Endothelial cell of umbilical vein (primary cell): ENCODE measurements around the gene SMIM38. TPM values are rescaled to one million over a fixed set of nuclear protein-coding genes. Genes with fewer than 3 reads are reported as not detected.
A peak's percentile ranks its signal among the peaks of the same experiment; 100 is the strongest.

Source experiments
- BruUV-seq: library from RNA; stranded (reverse); fragments of 400-500 nt; replicated peaks from 2 replicates; lab custom pipeline; 2021; lab: Mats Ljungman, UMichigan
- CTCF ChIA-PET: fragments of 300-600, 350-600 bp; sonication (Branson Sonifier 250); formaldehyde crosslinking; loops from one replicate; lab custom pipeline; 2021; ENCODE audit warnings: antibody characterized with exemption, inconsistent platforms; lab: Charles Lee
- POLR2A ChIA-PET: fragments of 300-600, 350-600 bp; sonication (Branson Sonifier 250); formaldehyde crosslinking; loops from one replicate; lab custom pipeline; 2021; ENCODE audit warnings: antibody characterized with exemption, inconsistent platforms; lab: Charles Lee
- DNase-seq: peaks from one replicate; pipeline ENCODE4 v3.0.0-alpha.2; 2011; ENCODE audit warnings: low read depth, low spot score
- FAIRE-seq: peaks from 2 replicates; lab custom pipeline; 2011; peaks lifted over from hg19 to GRCh38; lab: Jason Lieb, UNC
- H2AFZ ChIP-seq: 2 replicates; pipeline ENCODE4 v1.6.0; 2012; ENCODE audit warnings: low read depth, low read length, control low read depth, inconsistent platforms
- H3K27ac ChIP-seq: 2 replicates; pipeline ENCODE4 v1.5.1; 2011; ENCODE audit warnings: low read depth, mild to moderate bottlenecking, control low read depth, low read length, moderate library complexity; ENCODE audit not compliant: insufficient read depth
- H3K27me3 ChIP-seq, 2 experiments: 2 replicates each; pipeline versions ENCODE4 v1.6.0 to v1.6.1; 2011; ENCODE audit warnings: low read length in 2 of 2, mixed read lengths in 1 of 2; ENCODE audit not compliant: control insufficient read depth in 2 of 2, insufficient read depth in 2 of 2
- H3K36me3 ChIP-seq, 2 experiments: 2 replicates in 1 of 2; 3 replicates in 1 of 2; pipeline ENCODE4 v1.5.1; 2011; ENCODE audit warnings: low read length in 2 of 2, mild to moderate bottlenecking in 1 of 2, moderate library complexity in 1 of 2; ENCODE audit not compliant: control insufficient read depth in 2 of 2, insufficient read depth in 2 of 2; ENCODE audit errors: extremely low read depth in 1 of 2
- H3K4me1 ChIP-seq: 3 replicates; pipeline ENCODE4 v1.5.1; 2011; ENCODE audit warnings: mild to moderate bottlenecking, low read length; ENCODE audit not compliant: control insufficient read depth, insufficient read depth; ENCODE audit errors: extremely low read depth
- H3K4me2 ChIP-seq: 2 replicates; pipeline ENCODE4 v1.6.1; 2011; ENCODE audit warnings: low read length, control low read depth, mixed read lengths; ENCODE audit not compliant: insufficient read depth
- H3K4me3 ChIP-seq, 3 experiments: fragments of 200-600 bp in 1 of 3; sonication (generic), shearing (Covaris generic) in 1 of 3; replicated peaks in 1 of 3; 2 replicates each; pipeline ENCODE4 v1.5.1; 2011 to 2016; ENCODE audit warnings: control low read depth in 3 of 3, low read length in 3 of 3, mild to moderate bottlenecking in 2 of 3, inconsistent platforms in 1 of 3, low read depth in 1 of 3, moderate library complexity in 1 of 3; ENCODE audit not compliant: insufficient read depth in 1 of 3
- H3K79me2 ChIP-seq: 2 replicates; pipeline ENCODE4 v1.6.0; 2012; ENCODE audit warnings: low read length, inconsistent platforms; ENCODE audit not compliant: control insufficient read depth, insufficient read depth
- H3K9ac ChIP-seq: replicated peaks from 2 replicates; pipeline ENCODE3; 2011; ENCODE audit warnings: low read length, control low read depth; ENCODE audit not compliant: insufficient read depth; ENCODE audit errors: extremely low read depth
- H3K9me1 ChIP-seq: replicated peaks from 3 replicates; pipeline ENCODE4 v1.6.0; 2011; ENCODE audit warnings: mild to moderate bottlenecking, low read length; ENCODE audit not compliant: control insufficient read depth, insufficient read depth; ENCODE audit errors: extremely low read depth
- H3K9me3 ChIP-seq: replicated peaks from 2 replicates; pipeline ENCODE4 v1.5.1; 2012; ENCODE audit warnings: low read length, inconsistent platforms; ENCODE audit not compliant: control insufficient read depth, insufficient read depth
- H4K20me1 ChIP-seq: replicated peaks from 2 replicates; pipeline ENCODE3; 2011; ENCODE audit warnings: mild to moderate bottlenecking, low read length; ENCODE audit not compliant: control insufficient read depth, insufficient read depth; ENCODE audit errors: extremely low read depth
- EZH2 ChIP-seq: IDR thresholded peaks from 2 replicates; pipeline ENCODE4 v1.6.1; 2012; ENCODE audit warnings: borderline replicate concordance, low read depth, mild to moderate bottlenecking, moderate library complexity, low read length, inconsistent platforms; ENCODE audit not compliant: severe bottlenecking
- FOS ChIP-seq: IDR thresholded peaks from 2 replicates; pipeline ENCODE4 v1.6.1; 2011; ENCODE audit warnings: mild to moderate bottlenecking, low read length, moderate library complexity, borderline replicate concordance; ENCODE audit not compliant: insufficient read depth
- GATA2 ChIP-seq: IDR thresholded peaks from 2 replicates; pipeline ENCODE4 v1.7.0; 2011; ENCODE audit warnings: low read depth, mild to moderate bottlenecking, moderate library complexity, mixed read lengths, low read length; ENCODE audit not compliant: insufficient read length, insufficient read depth
- JUN ChIP-seq: IDR thresholded peaks from 2 replicates; pipeline ENCODE4 v1.6.1; 2011; ENCODE audit warnings: borderline replicate concordance, low read depth; ENCODE audit not compliant: insufficient read length, insufficient read depth
- MYC ChIP-seq: IDR thresholded peaks from one replicate; pipeline ENCODE4 v1.6.1; 2011; ENCODE audit warnings: mild to moderate bottlenecking, low read depth, low read length
- POLR2A ChIP-seq: IDR thresholded peaks from 2 replicates; pipeline ENCODE4 v1.6.1; 2012; ENCODE audit warnings: low read depth, mild to moderate bottlenecking, control low read depth, low read length
- POLR2AphosphoS5 ChIP-seq: IDR thresholded peaks from 2 replicates; pipeline ENCODE4 v1.6.1; 2012; ENCODE audit warnings: low read depth, mild to moderate bottlenecking, control low read depth, low read length, moderate library complexity; ENCODE audit not compliant: insufficient read depth
- dilution Hi-C: fragments of 300-500 bp; cut with MboI; formaldehyde crosslinking; loops from one replicate; pipeline ENCODE4 v1.15.0; 2019; ENCODE audit warnings: low sequenced_read_pairs; ENCODE audit not compliant: extremely low pct_ligation_motif_present
- intact Hi-C: fragments of 100-400 bp; cut with micrococcal nuclease; formaldehyde crosslinking; loops from one replicate; pipeline ENCODE4 v1.10.0; 2022
- polyA plus RNA-seq, 4 experiments: library from polyadenylated mRNA; depleted of rRNA in 3 of 4; stranded (reverse) in 3 of 4; unstranded in 1 of 4; fragments of >200 nt; gene quantifications; 2 replicates each; pipeline versions ENCODE4 v1.2.1 to v1.2.3, GENCODE V29; 2011 to 2012; ENCODE audit warnings: missing spikeins in 1 of 4
- total RNA-seq: library from RNA; stranded (reverse); gene quantifications from 2 replicates; pipeline ENCODE4 v1.2.3, GENCODE V29; 2021
- TF ChIP-seq, protein P1 (sequence below), 2 donors: IDR thresholded peaks; 1 replicate in 1 of 2; 2 replicates in 1 of 2; pipeline ENCODE4 v1.5.1; 2011; ENCODE audit warnings: low read length in 2 of 2, mild to moderate bottlenecking in 2 of 2, moderate library complexity in 2 of 2, control low read depth in 1 of 2, inconsistent platforms in 1 of 2, low read depth in 1 of 2; ENCODE audit not compliant: insufficient read depth in 1 of 2; ENCODE audit errors: extremely low read depth in 1 of 2
- TF ChIP-seq, protein P2 (sequence below): IDR thresholded peaks from 2 replicates; pipeline ENCODE4 v1.6.1; 2011; ENCODE audit not compliant: insufficient read depth, insufficient read length

The SMIM38 gene
- total and polyA plus RNA-seq, 2 donors (not counting 3 experiments of a cell fraction or from before 2014, with no cell fraction given) = 0.03 TPM; not detected in 1

DNA sequence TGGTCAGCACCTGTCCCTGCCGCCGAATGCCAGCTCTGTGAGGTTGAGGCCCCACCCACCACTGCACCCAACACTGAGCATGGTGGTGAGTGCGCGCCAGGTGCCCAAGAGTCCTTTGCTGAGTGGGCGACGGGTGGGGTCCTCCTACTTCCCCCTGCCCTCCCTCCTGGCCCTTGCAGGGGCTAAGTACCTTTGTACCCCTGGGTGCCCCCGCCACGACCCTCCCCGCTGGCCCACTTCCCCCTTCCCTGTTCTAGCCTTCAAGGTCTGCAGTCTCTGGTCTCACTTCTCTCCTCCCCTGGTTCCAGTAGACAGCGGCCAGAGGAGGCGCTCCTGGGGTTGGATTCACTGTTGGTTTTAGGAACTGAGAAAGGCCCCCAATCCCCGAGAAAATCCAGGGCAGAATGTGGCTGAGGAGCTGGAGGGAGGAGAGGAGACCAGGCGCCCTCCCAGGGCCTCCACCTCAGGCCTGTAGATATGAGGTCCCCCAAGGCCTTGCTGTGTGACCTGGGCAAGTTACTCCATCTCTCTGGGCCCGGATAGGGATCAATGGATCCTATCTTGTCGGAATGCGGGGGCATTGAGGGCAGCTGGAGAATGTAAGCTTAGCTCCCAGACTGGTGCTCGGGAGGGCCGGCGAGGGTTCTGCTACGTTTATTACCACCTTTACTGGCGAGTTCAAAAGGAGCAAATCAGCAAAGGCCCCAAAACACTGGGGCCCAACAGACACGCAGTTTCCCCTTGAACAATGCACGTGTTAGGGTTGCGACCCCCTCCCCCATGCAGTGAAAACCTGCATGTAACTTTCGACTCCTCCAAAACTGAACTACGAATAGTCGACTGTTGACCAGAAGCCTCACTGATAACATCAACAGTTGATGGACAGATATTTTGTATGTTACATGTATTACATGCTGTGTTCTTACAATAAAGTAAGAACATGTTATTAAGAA is 31.9 kb upstream of the SMIM38 start:
- no peak for FAIRE-seq
- POLR2A ChIA-PET = no interaction called here

More for the DNA sequence above, 31.9 kb upstream of the SMIM38 start:
- Histone ChIP-seq H3K27ac (no peak overlapping the region), H3K36me3 (no peaks in the 10 kb centered on the region), H3K9ac (no peak overlapping the region), H3K4me3 (no peak overlapping the region), H3K9me3 (no peaks in the 10 kb centered on the region), H4K20me1 (no peaks in the 10 kb centered on the region), H3K27me3 (no peaks in the 10 kb centered on the region), H2AFZ (peak overlapping the region; percentile 48), H3K4me1 (peaks cover 18% of the 10 kb centered on the region), H3K9me1 (no peaks in the 10 kb centered on the region), H3K79me2 (no peaks in the 10 kb centered on the region), H3K4me2 (peak overlapping the region; percentile 66)
- TF ChIP-seq, protein P1, sequence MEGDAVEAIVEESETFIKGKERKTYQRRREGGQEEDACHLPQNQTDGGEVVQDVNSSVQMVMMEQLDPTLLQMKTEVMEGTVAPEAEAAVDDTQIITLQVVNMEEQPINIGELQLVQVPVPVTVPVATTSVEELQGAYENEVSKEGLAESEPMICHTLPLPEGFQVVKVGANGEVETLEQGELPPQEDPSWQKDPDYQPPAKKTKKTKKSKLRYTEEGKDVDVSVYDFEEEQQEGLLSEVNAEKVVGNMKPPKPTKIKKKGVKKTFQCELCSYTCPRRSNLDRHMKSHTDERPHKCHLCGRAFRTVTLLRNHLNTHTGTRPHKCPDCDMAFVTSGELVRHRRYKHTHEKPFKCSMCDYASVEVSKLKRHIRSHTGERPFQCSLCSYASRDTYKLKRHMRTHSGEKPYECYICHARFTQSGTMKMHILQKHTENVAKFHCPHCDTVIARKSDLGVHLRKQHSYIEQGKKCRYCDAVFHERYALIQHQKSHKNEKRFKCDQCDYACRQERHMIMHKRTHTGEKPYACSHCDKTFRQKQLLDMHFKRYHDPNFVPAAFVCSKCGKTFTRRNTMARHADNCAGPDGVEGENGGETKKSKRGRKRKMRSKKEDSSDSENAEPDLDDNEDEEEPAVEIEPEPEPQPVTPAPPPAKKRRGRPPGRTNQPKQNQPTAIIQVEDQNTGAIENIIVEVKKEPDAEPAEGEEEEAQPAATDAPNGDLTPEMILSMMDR (IDR thresholded peaks at IDR 0.05; ENCODE audit: extremely low read depth in 1 of 2, insufficient read depth in 1 of 2, low read depth in 1 of 2, low read length in 2 of 2) = no peak
- no peak for TF ChIP-seq JUN
- no peak for TF ChIP-seq MYC
- TF ChIP-seq POLR2AphosphoS5 = no peak
- TF ChIP-seq GATA2 = no peak
- TF ChIP-seq EZH2 = no peak
- no peak for TF ChIP-seq POLR2A
- TF ChIP-seq FOS = no peak
- TF ChIP-seq, protein P2, sequence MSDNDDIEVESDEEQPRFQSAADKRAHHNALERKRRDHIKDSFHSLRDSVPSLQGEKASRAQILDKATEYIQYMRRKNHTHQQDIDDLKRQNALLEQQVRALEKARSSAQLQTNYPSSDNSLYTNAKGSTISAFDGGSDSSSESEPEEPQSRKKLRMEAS = no peak
- no peak for DNase-seq
- dilution Hi-C loops (loop anchor here (25.0 kb wide), 1 partner anchor 538 kb away; no protein-coding TSS in a partner anchor), intact Hi-C loops (loop anchor here (2.0 to 10.0 kb wide), 2 partner anchors 141 to 517 kb away; partner anchors contain the start of gene CCND1)
- CTCF ChIA-PET = interaction anchor here (1.2 to 1.7 kb wide), 3 partner anchors 8 to 87 kb away, joined by 3 to 7 read pairs (median 3); no protein-coding TSS in a partner anchor
- no TSS peak for BruUV-seq
